OCI-M1 (cell line): ENCODE measurements around the gene FCF1.

Source experiments
- DNase-seq: peaks from one replicate; lab custom pipeline; 2025; lab: John Stamatoyannopoulos, UW

FCF1 gene

GRCh38 chr14:74763803-74764531 is 51.0 kb downstream of the FCF1 start:
- DNase-seq = no peak

GRCh38 chr14:74765721-74766120 is 52.8 kb downstream of the FCF1 start:
- no peak for DNase-seq

- no peak for DNase-seq
These were observed 58.5 kb downstream of the FCF1 start for GRCh38 chr14:74771399-74771798.

GRCh38 chr14:74784634-74785033 is 71.7 kb downstream of the FCF1 start:
- DNase-seq = no peak

- DNase-seq = no peak
These were observed 72.2 kb downstream of the FCF1 start for GRCh38 chr14:74785056-74785613.

GRCh38 chr14:74786796-74787315 is 73.9 kb downstream of the FCF1 start:
- peak; percentile 1 for DNase-seq
